ENCODE data around the gene NKAIN4.
A peak's percentile ranks its signal among the peaks of the same experiment; 100 is the strongest.

Gene NKAIN4

GRCh38 chr20:63222541-63222940 lies 31.7 kb downstream of the NKAIN4 start:
- TF ChIP-seq MAX (IDR thresholded peaks at IDR 0.05): peak; percentile 73
- TF ChIP-seq EP300 (IDR thresholded peaks at IDR 0.05; ENCODE audit: borderline replicate concordance): 0 out of 2 replicates have a peak, but pooled peaks have one; percentile 12
- no peak for TF ChIP-seq YY1 (IDR thresholded peaks at IDR 0.05; ENCODE audit: low read depth)

GRCh38 chr20:63220696-63221399 lies 33.4 kb downstream of the NKAIN4 start:
- no peak for TF ChIP-seq NFIC (IDR thresholded peaks at IDR 0.05)
- no peak for TF ChIP-seq TEAD4 (IDR thresholded peaks at IDR 0.05)
- TF ChIP-seq MAX (IDR thresholded peaks at IDR 0.05): no peak

DNA sequence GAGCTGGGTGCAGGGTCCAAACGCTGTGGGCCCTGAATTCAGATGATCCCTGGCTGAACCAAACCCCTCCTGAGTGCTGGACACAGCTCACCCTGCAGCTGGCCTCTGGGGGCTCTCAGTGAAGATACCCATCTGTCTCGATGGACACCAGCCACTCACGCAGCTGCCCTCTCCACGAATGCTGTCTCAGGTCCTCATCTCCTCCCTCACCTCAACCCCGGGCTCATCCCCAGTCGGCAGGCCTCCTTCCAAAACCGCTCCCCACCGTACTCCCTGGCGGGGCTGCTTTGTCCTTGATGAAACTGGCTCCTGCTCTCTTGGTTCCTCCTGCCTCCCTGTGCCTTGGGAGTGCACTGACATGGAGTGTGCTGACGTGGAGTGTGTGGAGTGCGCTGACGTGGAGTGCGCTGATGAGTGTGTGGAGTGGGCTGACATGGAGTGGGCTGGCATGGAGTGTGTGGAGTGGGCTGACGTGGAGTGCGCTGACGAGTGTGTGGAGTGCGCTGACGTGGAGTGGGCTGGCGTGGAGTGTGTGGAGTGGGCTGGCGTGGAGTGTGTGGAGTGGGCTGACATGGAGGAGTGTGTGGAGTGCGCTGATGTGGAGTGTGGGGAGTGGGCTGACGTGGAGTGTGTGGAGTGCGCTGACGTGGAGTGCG lies 34.3 kb downstream of the NKAIN4 start:
- TF ChIP-seq RAD21 (IDR thresholded peaks at IDR 0.05; ENCODE audit: low read depth): no peak
- TF ChIP-seq TAF1 (IDR thresholded peaks at IDR 0.05; ENCODE audit: low read depth): no peak
- no peak for TF ChIP-seq CREB1 (IDR thresholded peaks at IDR 0.05; ENCODE audit: low read depth)
- TF ChIP-seq MAX (IDR thresholded peaks at IDR 0.05): no peak
- TF ChIP-seq EP300 (IDR thresholded peaks at IDR 0.05; ENCODE audit: borderline replicate concordance): no peak
- TF ChIP-seq YY1 (IDR thresholded peaks at IDR 0.05; ENCODE audit: low read depth): no peak
- no peak for TF ChIP-seq TEAD4 (IDR thresholded peaks at IDR 0.05)
- no peak for TF ChIP-seq TCF12 (IDR thresholded peaks at IDR 0.05; ENCODE audit: low read depth)
- TF ChIP-seq CEBPB (IDR thresholded peaks at IDR 0.05): no peak
- no peak for TF ChIP-seq FOXM1 (IDR thresholded peaks at IDR 0.05; ENCODE audit: borderline replicate concordance, low read depth)
- TF ChIP-seq NFIC (IDR thresholded peaks at IDR 0.05): no peak
- no peak for TF ChIP-seq ZBTB7A (IDR thresholded peaks at IDR 0.05; ENCODE audit: low read depth)

DNA sequence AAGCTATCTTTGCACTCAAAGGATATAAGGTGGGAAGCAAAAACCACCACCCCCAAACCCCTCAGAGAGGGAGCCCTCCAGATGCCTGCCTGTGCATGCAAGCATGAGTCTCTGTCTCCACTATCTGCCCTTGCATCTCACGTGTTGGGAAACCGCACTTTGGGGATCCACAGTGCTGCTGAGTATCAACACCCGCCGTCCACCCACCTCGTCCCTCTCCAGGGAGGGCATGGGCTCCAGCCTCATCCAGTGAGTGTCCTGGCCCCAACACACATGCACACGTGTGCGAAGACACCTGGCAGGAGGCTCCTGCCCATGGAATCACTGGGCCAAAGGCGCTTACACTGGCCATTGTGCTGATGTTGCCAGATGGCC lies 34.8 kb downstream of the NKAIN4 start:
- no peak for TF ChIP-seq EGR1 (IDR thresholded peaks at IDR 0.05)
- no peak for TF ChIP-seq CREB1 (IDR thresholded peaks at IDR 0.05; ENCODE audit: low read depth)
- TF ChIP-seq RAD21 (IDR thresholded peaks at IDR 0.05; ENCODE audit: low read depth): no peak
- no peak for TF ChIP-seq MAX (IDR thresholded peaks at IDR 0.05)
- no peak for TF ChIP-seq ZBTB7A (IDR thresholded peaks at IDR 0.05; ENCODE audit: low read depth)

DNA sequence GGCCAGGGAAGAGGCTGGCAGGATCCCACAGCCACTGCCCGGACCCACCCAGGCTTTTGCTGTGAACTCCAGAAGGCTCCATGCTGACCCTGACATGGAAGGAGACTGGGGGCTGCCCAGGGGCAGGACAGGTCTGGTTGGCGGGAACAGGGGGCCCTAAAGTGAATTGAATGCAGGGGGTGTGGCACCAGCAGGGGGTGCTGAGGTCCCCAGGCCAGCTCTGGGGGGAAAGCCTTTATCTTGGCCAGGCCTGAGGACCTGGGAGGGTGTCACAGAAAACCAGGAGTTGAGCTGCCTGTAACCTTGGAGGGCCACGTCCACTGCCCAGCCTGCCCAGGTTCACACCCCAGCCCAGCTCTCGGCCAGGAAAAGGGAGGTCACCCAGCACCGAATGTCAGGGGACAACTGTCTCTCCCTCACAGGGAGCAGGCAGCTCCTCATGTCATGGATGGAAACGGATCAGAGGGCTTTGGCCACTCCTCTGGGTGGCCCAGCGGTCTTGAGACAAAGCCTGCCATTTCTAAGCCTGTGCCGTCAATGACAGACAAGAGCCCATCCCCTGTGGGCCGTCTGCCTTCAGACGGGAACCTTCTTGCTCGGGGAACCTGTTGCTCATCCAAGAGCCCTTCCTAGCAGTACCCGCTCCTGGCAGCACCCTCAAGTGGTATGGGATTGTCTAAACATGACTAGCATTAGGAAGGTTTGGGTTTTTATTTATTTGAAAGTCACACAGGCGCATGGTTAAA lies 35.4 kb downstream of the NKAIN4 start:
- no peak for TF ChIP-seq MAX (IDR thresholded peaks at IDR 0.05)
- TF ChIP-seq FOXM1 (IDR thresholded peaks at IDR 0.05; ENCODE audit: borderline replicate concordance, low read depth): no peak
- no peak for TF ChIP-seq CEBPB (IDR thresholded peaks at IDR 0.05)
- no peak for TF ChIP-seq EGR1 (IDR thresholded peaks at IDR 0.05)
- no peak for TF ChIP-seq CREB1 (IDR thresholded peaks at IDR 0.05; ENCODE audit: low read depth)
- no peak for TF ChIP-seq REST (IDR thresholded peaks at IDR 0.05; ENCODE audit: low read depth)
- TF ChIP-seq RAD21 (IDR thresholded peaks at IDR 0.05; ENCODE audit: low read depth): no peak
- TF ChIP-seq USF1 (IDR thresholded peaks at IDR 0.05): no peak
- TF ChIP-seq ZBTB7A (IDR thresholded peaks at IDR 0.05; ENCODE audit: low read depth): no peak
- TF ChIP-seq YY1 (IDR thresholded peaks at IDR 0.05; ENCODE audit: low read depth): no peak
- TF ChIP-seq TCF12 (IDR thresholded peaks at IDR 0.05; ENCODE audit: low read depth): no peak
- TF ChIP-seq EP300 (IDR thresholded peaks at IDR 0.05; ENCODE audit: borderline replicate concordance): no peak
- TF ChIP-seq NFIC (IDR thresholded peaks at IDR 0.05): no peak
- no peak for TF ChIP-seq TAF1 (IDR thresholded peaks at IDR 0.05; ENCODE audit: low read depth)
- TF ChIP-seq TEAD4 (IDR thresholded peaks at IDR 0.05): no peak

DNA sequence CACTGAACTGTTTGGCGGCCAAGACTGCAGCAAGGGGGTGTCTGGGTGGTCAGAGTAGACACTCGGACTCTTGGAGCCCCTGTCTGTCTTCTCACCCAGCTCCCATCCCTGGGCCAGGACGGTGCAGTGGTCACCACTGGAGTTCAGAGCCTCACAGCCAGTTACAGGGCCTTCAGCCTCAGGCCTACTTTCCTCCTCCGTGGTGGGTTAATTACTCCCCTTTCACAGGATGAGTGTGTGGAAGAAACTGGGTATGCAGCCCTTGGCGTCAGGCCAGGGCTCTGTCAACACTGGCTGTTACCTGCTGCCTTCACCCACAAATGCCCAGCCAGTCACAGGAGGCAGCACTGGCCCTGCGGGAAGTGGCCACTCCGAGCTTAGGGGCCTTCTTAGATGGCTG lies 36.6 kb downstream of the NKAIN4 start:
- TF ChIP-seq EP300 (IDR thresholded peaks at IDR 0.05; ENCODE audit: borderline replicate concordance) (no peak), RAD21 (IDR thresholded peaks at IDR 0.05; ENCODE audit: low read depth) (no peak), CEBPB (IDR thresholded peaks at IDR 0.05) (no peak), EGR1 (IDR thresholded peaks at IDR 0.05) (no peak), TAF1 (IDR thresholded peaks at IDR 0.05; ENCODE audit: low read depth) (no peak), USF1 (IDR thresholded peaks at IDR 0.05) (no peak), TCF12 (IDR thresholded peaks at IDR 0.05; ENCODE audit: low read depth) (no peak), MAX (IDR thresholded peaks at IDR 0.05) (no peak)
